GM23248 (cell line): ENCODE measurements around the gene SNCG. TPM values are rescaled to one million over a fixed set of nuclear protein-coding genes. Genes with fewer than 3 reads are reported as not detected.
"Not testable (repeated sequence)": the region's sequence is repeated elsewhere in the genome, so short reads cannot be mapped to it uniquely, and the experiment has no call there.

ENCODE experiments used
- DNase-seq: peaks from one replicate; pipeline ENCODE4 v3.0.0-alpha.2; 2015
- H2AFZ ChIP-seq: fragments of 200-600 bp; sonication (generic); 2 replicates; pipeline ENCODE4 v1.6.1; 2016; ENCODE audit warnings: antibody characterized with exemption
- H3F3A ChIP-seq: fragments of 200-600 bp; sonication (generic); 2 replicates; pipeline ENCODE4 v1.6.1; 2016; ENCODE audit warnings: mild to moderate bottlenecking, antibody characterized with exemption, mixed run types; ENCODE audit not compliant: insufficient read depth
- H3K27ac ChIP-seq: fragments of 200-600 bp; sonication (generic); 2 replicates; pipeline ENCODE4 v1.5.1; 2016; ENCODE audit warnings: mild to moderate bottlenecking
- H3K27me3 ChIP-seq: fragments of 200-600 bp; sonication (generic); replicated peaks from 2 replicates; pipeline ENCODE4 v1.6.1; 2016; ENCODE audit warnings: mild to moderate bottlenecking; ENCODE audit not compliant: insufficient read depth
- H3K36me3 ChIP-seq: fragments of 200-600 bp; sonication (generic); 2 replicates; pipeline ENCODE4 v1.6.1; 2016; ENCODE audit warnings: low read depth, mild to moderate bottlenecking
- H3K4me1 ChIP-seq: fragments of 200-600 bp; sonication (generic); 2 replicates; pipeline ENCODE4 v1.6.1; 2016; ENCODE audit warnings: mild to moderate bottlenecking; ENCODE audit not compliant: insufficient read depth
- H3K4me2 ChIP-seq: fragments of 200-600 bp; sonication (generic); one replicate; pipeline ENCODE4 v1.6.1; 2016; ENCODE audit warnings: mild to moderate bottlenecking; ENCODE audit not compliant: unreplicated experiment
- H3K4me3 ChIP-seq: fragments of 200-600 bp; sonication (generic); 2 replicates; pipeline ENCODE4 v1.5.1; 2016; ENCODE audit warnings: mild to moderate bottlenecking
- H3K79me2 ChIP-seq: fragments of 200-600 bp; sonication (generic); 2 replicates; pipeline ENCODE4 v1.6.1; 2016; ENCODE audit warnings: mild to moderate bottlenecking; ENCODE audit not compliant: insufficient read depth
- H3K9ac ChIP-seq: fragments of 200-600 bp; sonication (generic); 2 replicates; pipeline ENCODE4 v1.6.1; 2016; ENCODE audit warnings: mild to moderate bottlenecking
- H3K9me2 ChIP-seq: fragments of 200-600 bp; sonication (generic); 2 replicates; pipeline ENCODE4 v1.6.1; 2016; ENCODE audit warnings: mixed run types, mild to moderate bottlenecking, moderate library complexity; ENCODE audit not compliant: insufficient read depth
- H3K9me3 ChIP-seq: fragments of 200-600 bp; sonication (generic); one replicate; pipeline ENCODE4 v1.6.1; 2017; ENCODE audit warnings: low read depth
- H4K20me1 ChIP-seq: fragments of 200-600 bp; sonication (generic); 2 replicates; pipeline ENCODE4 v1.6.0; 2016; ENCODE audit not compliant: insufficient read depth
- EZH2 ChIP-seq: fragments of 200-600 bp; sonication (generic); IDR thresholded peaks from 2 replicates; pipeline ENCODE4 v1.6.1; 2018; ENCODE audit warnings: antibody characterized with exemption, mild to moderate bottlenecking; ENCODE audit not compliant: insufficient read depth, poor library complexity, severe bottlenecking
- EZH2phosphoT487 ChIP-seq: fragments of 200-600 bp; sonication (generic); IDR thresholded peaks from 2 replicates; pipeline ENCODE4 v1.6.1; 2018; ENCODE audit warnings: antibody characterized with exemption, moderate library complexity, mild to moderate bottlenecking, low read depth; ENCODE audit not compliant: insufficient read depth
- WGBS, 2 experiments: methylation state at CpG; one replicate each; pipeline ENCODE4 v1.1.6; 2015 to 2017; ENCODE audit warnings: low lambda C conversion rate in 2 of 2, low coverage in 1 of 2; ENCODE audit errors: missing lambda C conversion rate in 2 of 2; 5-methylcytosine and 5-hydroxymethylcytosine counted together
- in situ Hi-C: fragments of 300-500 bp; cut with MboI; formaldehyde crosslinking; loops from 2 replicates; pipeline ENCODE4 v1.15.0; 2020
- polyA plus RNA-seq: library from polyadenylated mRNA; unstranded; fragments of >200 nt; fragmentation: Nextera tagmentation; extraction: Ambion mirVana; gene quantifications from 2 replicates; pipeline ENCODE4 v1.2.1, GENCODE V29; 2016
- total RNA-seq: library from RNA; depleted of rRNA; stranded (reverse); fragments of >200 nt; shearing (Covaris generic); gene quantifications from 2 replicates; pipeline ENCODE4 v1.2.3, GENCODE V29; 2014

SNCG gene
- total and polyA plus RNA-seq, 2 experiments from 2014 or later, result 1.2 to 3.1 TPM

GRCh38 chr10:86992456-86992855 lies 34.1 kb downstream of the SNCG start:
- H3K4me3 ChIP-seq, result no peak overlapping the region
- no peak overlapping the region for H3K27ac ChIP-seq
- H3K36me3 ChIP-seq, result no peaks in the 10 kb centered on the region
- H3K9me2 ChIP-seq, result no peaks in the 10 kb centered on the region
- peak overlapping the region; percentile 23; the same call in 1 of the 2 replicates for H3K9ac ChIP-seq
- TF ChIP-seq EZH2phosphoT487 (no peak), EZH2 (no peak)
- in situ Hi-C loops, result no loop called here
- no peaks in the 10 kb centered on the region for H3K79me2 ChIP-seq
- H2AFZ ChIP-seq, result no peak overlapping the region
- H3K4me2 ChIP-seq, result no peak overlapping the region
- no peaks in the 10 kb centered on the region for H3K27me3 ChIP-seq
- DNase-seq, result no peak
- H3K9me3 ChIP-seq, result no peaks in the 10 kb centered on the region
- H4K20me1 ChIP-seq, result no peaks in the 10 kb centered on the region
- no peaks in the 10 kb centered on the region for H3F3A ChIP-seq
- 0 out of 2 replicates have a peak, but pooled peaks cover 6% of the 10 kb centered on the region for H3K4me1 ChIP-seq

GRCh38 chr10:86992929-86993328 lies 34.5 kb downstream of the SNCG start:
- H3K27me3 ChIP-seq, result no peaks in the 10 kb centered on the region
- H3K79me2 ChIP-seq, result no peaks in the 10 kb centered on the region
- no peak overlapping the region for H2AFZ ChIP-seq
- no peak overlapping the region for H3K4me2 ChIP-seq
- TF ChIP-seq EZH2 (no peak), EZH2phosphoT487 (no peak)
- H3K27ac ChIP-seq, result no peak overlapping the region
- no peaks in the 10 kb centered on the region for H3F3A ChIP-seq
- no peaks in the 10 kb centered on the region for H3K9me3 ChIP-seq
- no peaks in the 10 kb centered on the region for H4K20me1 ChIP-seq
- peak overlapping the region; percentile 23; the same call in 1 of the 2 replicates for H3K9ac ChIP-seq
- no peak for DNase-seq
- no peak overlapping the region for H3K4me3 ChIP-seq
- in situ Hi-C loops, result no loop called here
- H3K9me2 ChIP-seq, result no peaks in the 10 kb centered on the region
- H3K4me1 ChIP-seq, result 0 out of 2 replicates have a peak, but pooled peaks cover 6% of the 10 kb centered on the region
- 96 to 100% methylated on average over 2 of the region's 2 CpGs for WGBS, 2 experiments
- H3K36me3 ChIP-seq, result no peaks in the 10 kb centered on the region

GRCh38 chr10:86999802-87000403 lies 41.5 kb downstream of the SNCG start:
- H3K9me3 ChIP-seq, H3K4me1 ChIP-seq, H3K4me3 ChIP-seq, H3K4me2 ChIP-seq, in situ Hi-C loops, H3K27ac ChIP-seq, H3K9me2 ChIP-seq, H4K20me1 ChIP-seq, H2AFZ ChIP-seq, H3K27me3 ChIP-seq, H3K79me2 ChIP-seq, DNase-seq, H3F3A ChIP-seq, H3K9ac ChIP-seq, H3K36me3 ChIP-seq: not testable (repeated sequence)
- WGBS, 2 experiments, result 76 to 86% methylated on average over 6 of the region's 6 CpGs

- TF ChIP-seq EZH2, result no peak
- TF ChIP-seq EZH2phosphoT487, result no peak
- H3K36me3 ChIP-seq, result no peaks in the 10 kb centered on the region
- H3K4me1 ChIP-seq, result no peaks in the 10 kb centered on the region
- no peaks in the 10 kb centered on the region for H3K27me3 ChIP-seq
- H3K9me3 ChIP-seq, result no peaks in the 10 kb centered on the region
- in situ Hi-C loops, result no loop called here
- no peaks in the 10 kb centered on the region for H3F3A ChIP-seq
- no peak overlapping the region for H3K27ac ChIP-seq
- no peaks in the 10 kb centered on the region for H4K20me1 ChIP-seq
- WGBS, 2 experiments, result 49 to 50% methylated on average over 3 of the region's 3 CpGs
- DNase-seq, result peak; percentile 64
- H3K4me2 ChIP-seq, result no peak overlapping the region
- H3K4me3 ChIP-seq, result no peak overlapping the region
- no peaks in the 10 kb centered on the region for H3K79me2 ChIP-seq
- no peak overlapping the region for H2AFZ ChIP-seq
- no peaks in the 10 kb centered on the region for H3K9me2 ChIP-seq
- no peak overlapping the region for H3K9ac ChIP-seq
These were observed 42.1 kb downstream of the SNCG start for GRCh38 chr10:87000491-87000890.

- in situ Hi-C loops, H3K27me3 ChIP-seq, DNase-seq, H3K79me2 ChIP-seq, H3K9me3 ChIP-seq, H3K9ac ChIP-seq, H2AFZ ChIP-seq, H3K9me2 ChIP-seq, H3K27ac ChIP-seq, H3K4me2 ChIP-seq, H3K4me3 ChIP-seq, H3F3A ChIP-seq, H3K4me1 ChIP-seq, H3K36me3 ChIP-seq, H4K20me1 ChIP-seq: not testable (repeated sequence)
- 81 to 100% methylated on average over 1 of the region's 1 CpG for WGBS, 2 experiments
These were observed 48.7 kb downstream of the SNCG start for GRCh38 chr10:87007124-87007523.

GRCh38 chr10:87007674-87008073 lies 49.3 kb downstream of the SNCG start:
- H3K27me3 ChIP-seq, H2AFZ ChIP-seq, H3K4me2 ChIP-seq, H3K27ac ChIP-seq, H3K9ac ChIP-seq, H3F3A ChIP-seq, H3K36me3 ChIP-seq, H3K9me3 ChIP-seq, H3K9me2 ChIP-seq, H3K4me3 ChIP-seq, H3K79me2 ChIP-seq, H4K20me1 ChIP-seq, in situ Hi-C loops, DNase-seq, H3K4me1 ChIP-seq: not testable (repeated sequence)
- WGBS, 2 experiments, result 91 to 98% methylated on average over 3 to 6 of the region's 6 CpGs

GRCh38 chr10:87008303-87008702 lies 49.9 kb downstream of the SNCG start:
- H3K79me2 ChIP-seq, H3K9me3 ChIP-seq, H3K9me2 ChIP-seq, DNase-seq, H3K9ac ChIP-seq, H3K4me1 ChIP-seq, H4K20me1 ChIP-seq, H3F3A ChIP-seq, H3K27me3 ChIP-seq, H3K4me2 ChIP-seq, H3K36me3 ChIP-seq, H2AFZ ChIP-seq, H3K4me3 ChIP-seq, H3K27ac ChIP-seq, in situ Hi-C loops: not testable (repeated sequence)
- WGBS, 2 experiments, result 89 to 92% methylated on average over 7 of the region's 7 CpGs
